ENCODE results near the gene RRH.

RRH gene

GRCh38 chr4:109801099-109801789 is 26.5 kb upstream of the RRH start:
- TF ChIP-seq CTCF (IDR thresholded peaks at IDR 0.05; ENCODE audit: low read depth, low read length), result no peak
- no peak for DNase-seq
- Histone ChIP-seq H3K36me3 (no peaks in the 10 kb centered on the region), H3K4me3 (ENCODE audit: low read depth, low read length) (no peak overlapping the region), H3K9me3 (ENCODE audit: severe bottlenecking) (no peaks in the 10 kb centered on the region), H3K27ac (no peak overlapping the region), H3K27me3 (ENCODE audit: insufficient read depth, low read depth, severe bottlenecking) (no peaks in the 10 kb centered on the region)

GRCh38 chr4:109801895-109802319 is 25.9 kb upstream of the RRH start, which contains the start of gene CFI:
Gene CFI, minus strand, starts transcription at chr4:109801999. Its CDS starts 28 bp downstream, at chr4:109801971.
- no peak for DNase-seq
- no peaks in the 10 kb centered on the region for H3K9me3 ChIP-seq (ENCODE audit: severe bottlenecking)
- no peak within 1 kb of the TSS for H3K27ac ChIP-seq
- H3K4me3 ChIP-seq (ENCODE audit: low read depth, low read length), result no peak within 1 kb of the TSS
- H3K27me3 ChIP-seq (ENCODE audit: insufficient read depth, low read depth, severe bottlenecking), result no peaks in the 10 kb centered on the region
- no peaks in the 10 kb centered on the region for H3K36me3 ChIP-seq
- no peak for TF ChIP-seq CTCF (IDR thresholded peaks at IDR 0.05; ENCODE audit: low read depth, low read length)

GRCh38 chr4:109803924-109804571 is 23.7 kb upstream of the RRH start:
- peak; percentile 65 for TF ChIP-seq CTCF (IDR thresholded peaks at IDR 0.05; ENCODE audit: low read depth, low read length)
- no peaks in the 10 kb centered on the region for H3K36me3 ChIP-seq
- DNase-seq, result peak; percentile 74
- H3K9me3 ChIP-seq (ENCODE audit: severe bottlenecking), result no peaks in the 10 kb centered on the region
- H3K27me3 ChIP-seq (ENCODE audit: insufficient read depth, low read depth, severe bottlenecking), result no peaks in the 10 kb centered on the region
- no peak overlapping the region for H3K27ac ChIP-seq
- no peak overlapping the region for H3K4me3 ChIP-seq (ENCODE audit: low read depth, low read length)

GRCh38 chr4:109809655-109810054 is 18.1 kb upstream of the RRH start:
- no peak overlapping the region for H3K4me3 ChIP-seq (ENCODE audit: low read depth, low read length)
- H3K36me3 ChIP-seq, result no peaks in the 10 kb centered on the region
- TF ChIP-seq CTCF (IDR thresholded peaks at IDR 0.05; ENCODE audit: low read depth, low read length), result no peak
- H3K9me3 ChIP-seq (ENCODE audit: severe bottlenecking), result no peaks in the 10 kb centered on the region
- no peaks in the 10 kb centered on the region for H3K27me3 ChIP-seq (ENCODE audit: insufficient read depth, low read depth, severe bottlenecking)
- no peak overlapping the region for H3K27ac ChIP-seq
- no peak for DNase-seq

- H3K36me3 ChIP-seq, result no peaks in the 10 kb centered on the region
- no peak overlapping the region for H3K4me3 ChIP-seq (ENCODE audit: low read depth, low read length)
- DNase-seq, result no peak
- TF ChIP-seq CTCF (IDR thresholded peaks at IDR 0.05; ENCODE audit: low read depth, low read length), result no peak
- H3K27me3 ChIP-seq (ENCODE audit: insufficient read depth, low read depth, severe bottlenecking), result no peaks in the 10 kb centered on the region
- no peak overlapping the region for H3K27ac ChIP-seq
- no peaks in the 10 kb centered on the region for H3K9me3 ChIP-seq (ENCODE audit: severe bottlenecking)
Measured at GRCh38 chr4:109810552-109811387, 17.0 kb upstream of the RRH start.

Data from WERI-Rb-1 (cell line).